ENCODE data around the gene NUAK2.

The NUAK2 gene

DNA sequence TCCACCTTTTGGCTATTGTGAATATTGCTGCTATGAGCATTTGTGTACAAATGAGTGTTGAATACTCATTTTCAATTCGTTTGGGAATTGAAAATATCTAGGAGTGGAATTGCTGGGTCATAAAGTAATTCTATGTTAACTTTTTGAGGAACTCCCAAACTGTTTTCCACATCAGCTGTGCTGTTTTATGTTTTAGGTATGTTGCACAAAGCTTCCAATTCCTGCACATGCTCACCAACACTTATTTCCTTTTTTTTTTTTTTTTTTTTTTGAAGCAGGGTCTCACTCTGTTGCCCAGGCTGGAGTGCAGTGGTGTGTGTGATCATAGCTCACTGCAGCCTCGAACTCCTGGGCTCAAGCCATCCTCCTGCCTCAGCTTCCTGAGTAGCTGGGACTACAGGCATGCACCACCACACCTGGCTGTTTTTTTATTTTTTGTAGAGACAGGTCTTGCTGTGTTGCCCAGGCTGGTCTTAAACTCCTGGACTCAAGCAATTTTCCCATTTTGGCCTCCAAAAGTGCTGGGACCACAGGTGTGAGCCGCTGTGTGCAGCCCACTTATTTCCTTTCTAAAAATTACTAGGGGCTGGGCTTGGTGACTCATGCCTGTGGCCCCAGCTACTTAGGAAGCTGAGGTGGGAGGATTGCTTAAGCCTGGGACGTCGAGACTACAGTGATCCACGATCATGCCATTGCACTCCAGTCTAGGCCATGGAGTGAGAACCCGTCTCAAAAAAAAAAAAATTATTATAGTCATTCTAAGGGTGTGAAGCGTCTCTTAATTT lies 60.4 kb downstream of the NUAK2 start:
- ATAC-seq (replicated peaks) (peak in 1 of 2 donors; percentile 27), DNase-seq (no peak)
- no peak overlapping the region for H3K4me3 Mint-ChIP-seq
- no peaks in the 10 kb centered on the region for H3K9me3 Mint-ChIP-seq
- H3K4me1 Mint-ChIP-seq, result peaks cover 12 to 17% of the 10 kb centered on the region in 2 donors
- peaks cover 5 to 29% of the 10 kb centered on the region in 2 donors for H3K27me3 Mint-ChIP-seq
- H3K27ac Mint-ChIP-seq, result no peak overlapping the region
- no peaks in the 10 kb centered on the region for H3K36me3 Mint-ChIP-seq

GRCh38 chr1:205259998-205260397 lies 61.5 kb downstream of the NUAK2 start:
- H3K4me3 Mint-ChIP-seq, result no peak overlapping the region
- peaks cover 14 to 20% of the 10 kb centered on the region in 2 donors for H3K4me1 Mint-ChIP-seq
- no peaks in the 10 kb centered on the region for H3K36me3 Mint-ChIP-seq
- H3K27ac Mint-ChIP-seq, result no peak overlapping the region
- no peak for DNase-seq
- ATAC-seq (replicated peaks), result no peak
- peaks cover 5 to 29% of the 10 kb centered on the region in 2 donors for H3K27me3 Mint-ChIP-seq
- no peaks in the 10 kb centered on the region for H3K9me3 Mint-ChIP-seq

GRCh38 chr1:205259324-205259832 lies 62.2 kb downstream of the NUAK2 start:
- Mint-ChIP-seq H3K36me3 (no peaks in the 10 kb centered on the region), H3K9me3 (no peaks in the 10 kb centered on the region), H3K4me3 (no peak overlapping the region), H3K27me3 (peaks cover 5 to 33% of the 10 kb centered on the region in 2 donors), H3K4me1 (peaks cover 14 to 24% of the 10 kb centered on the region in 2 donors), H3K27ac (no peak overlapping the region)
- no peak for DNase-seq
- no peak for ATAC-seq (replicated peaks)

DNA sequence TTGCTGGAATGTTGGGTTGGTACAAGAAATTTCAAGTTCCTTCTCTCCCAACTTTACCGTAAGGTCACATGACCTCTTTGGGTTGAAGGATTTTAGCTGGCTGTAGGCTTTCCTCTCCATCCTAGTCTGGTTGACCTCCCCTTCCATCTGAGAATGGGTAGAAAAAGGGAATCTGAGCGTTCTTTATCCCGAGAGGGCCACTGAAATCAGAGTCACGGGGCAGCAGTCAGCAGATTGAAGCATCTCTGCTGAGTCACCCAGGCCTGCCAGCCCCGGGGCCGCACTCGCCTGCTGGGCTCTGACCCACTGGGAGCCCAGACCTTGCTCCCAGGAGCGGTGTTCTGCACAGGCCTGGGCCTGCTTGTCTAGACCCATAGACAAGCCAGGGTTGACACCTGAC lies 62.8 kb downstream of the NUAK2 start:
- Mint-ChIP-seq H3K4me3 (no peak overlapping the region), H3K27me3 (peaks cover 5 to 37% of the 10 kb centered on the region in 2 donors), H3K27ac (no peak overlapping the region), H3K36me3 (no peaks in the 10 kb centered on the region), H3K4me1 (peaks cover 14 to 26% of the 10 kb centered on the region in 2 donors), H3K9me3 (no peaks in the 10 kb centered on the region)
- no peak for ATAC-seq (replicated peaks)
- no peak for DNase-seq

- Mint-ChIP-seq H3K27me3 (peaks cover 5 to 34% of the 10 kb centered on the region in 2 donors), H3K36me3 (no peaks in the 10 kb centered on the region), H3K27ac (no peak overlapping the region), H3K4me1 (peaks cover 14 to 26% of the 10 kb centered on the region in 2 donors), H3K9me3 (no peaks in the 10 kb centered on the region), H3K4me3 (no peak overlapping the region)
- ATAC-seq (replicated peaks) (no peak), DNase-seq (no peak)
Measured at GRCh38 chr1:205258261-205258691, 63.3 kb downstream of the NUAK2 start.

GRCh38 chr1:205257735-205258134 lies 63.8 kb downstream of the NUAK2 start:
- Mint-ChIP-seq H3K36me3 (no peaks in the 10 kb centered on the region), H3K27ac (peak overlapping the region; percentile 53), H3K4me1 (peaks cover 14 to 23% of the 10 kb centered on the region in 2 donors), H3K9me3 (no peaks in the 10 kb centered on the region), H3K4me3 (no peak overlapping the region), H3K27me3 (peaks cover 5 to 29% of the 10 kb centered on the region in 2 donors)
- no peak for ATAC-seq (replicated peaks)
- no peak for DNase-seq

DNA sequence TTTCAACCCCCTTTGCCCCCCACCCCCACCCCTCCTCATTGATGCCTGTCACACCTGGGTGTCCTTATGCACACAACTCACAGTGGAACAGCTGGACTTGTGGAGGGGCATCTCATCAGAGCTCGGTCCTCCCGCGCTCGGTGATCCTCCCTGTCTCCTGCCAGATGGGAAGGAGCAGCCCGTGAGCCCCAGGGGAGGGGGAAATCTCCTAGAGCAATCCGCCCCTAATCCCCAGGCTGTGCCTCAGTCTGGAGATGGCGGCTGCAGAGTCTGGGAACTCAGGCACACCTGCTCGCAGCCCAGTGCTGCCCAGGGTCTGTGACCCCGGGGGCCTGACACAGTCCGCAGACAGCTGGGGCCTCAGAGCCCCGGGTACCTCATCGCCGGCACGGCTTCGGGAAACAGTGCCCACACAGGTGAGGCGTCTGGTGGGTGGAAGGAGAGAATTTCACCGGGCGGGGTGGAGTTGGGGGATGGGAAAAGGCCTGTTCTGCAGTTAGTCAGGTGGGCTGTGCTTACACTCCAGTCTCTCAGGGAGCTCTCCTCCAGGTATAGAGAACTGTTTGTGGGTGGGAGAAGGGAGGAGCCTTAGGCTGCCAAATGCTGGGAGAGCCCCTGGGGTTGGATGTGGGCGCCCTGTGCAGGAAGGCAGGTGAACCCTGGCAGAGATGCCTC lies 64.5 kb downstream of the NUAK2 start:
- Mint-ChIP-seq H3K27me3 (peaks cover 5 to 23% of the 10 kb centered on the region in 2 donors), H3K9me3 (no peaks in the 10 kb centered on the region), H3K36me3 (no peaks in the 10 kb centered on the region), H3K4me3 (no peak overlapping the region), H3K4me1 (peaks cover 14 to 22% of the 10 kb centered on the region in 2 donors), H3K27ac (no peak overlapping the region)
- no peak for DNase-seq
- no peak for ATAC-seq (replicated peaks)

DNA sequence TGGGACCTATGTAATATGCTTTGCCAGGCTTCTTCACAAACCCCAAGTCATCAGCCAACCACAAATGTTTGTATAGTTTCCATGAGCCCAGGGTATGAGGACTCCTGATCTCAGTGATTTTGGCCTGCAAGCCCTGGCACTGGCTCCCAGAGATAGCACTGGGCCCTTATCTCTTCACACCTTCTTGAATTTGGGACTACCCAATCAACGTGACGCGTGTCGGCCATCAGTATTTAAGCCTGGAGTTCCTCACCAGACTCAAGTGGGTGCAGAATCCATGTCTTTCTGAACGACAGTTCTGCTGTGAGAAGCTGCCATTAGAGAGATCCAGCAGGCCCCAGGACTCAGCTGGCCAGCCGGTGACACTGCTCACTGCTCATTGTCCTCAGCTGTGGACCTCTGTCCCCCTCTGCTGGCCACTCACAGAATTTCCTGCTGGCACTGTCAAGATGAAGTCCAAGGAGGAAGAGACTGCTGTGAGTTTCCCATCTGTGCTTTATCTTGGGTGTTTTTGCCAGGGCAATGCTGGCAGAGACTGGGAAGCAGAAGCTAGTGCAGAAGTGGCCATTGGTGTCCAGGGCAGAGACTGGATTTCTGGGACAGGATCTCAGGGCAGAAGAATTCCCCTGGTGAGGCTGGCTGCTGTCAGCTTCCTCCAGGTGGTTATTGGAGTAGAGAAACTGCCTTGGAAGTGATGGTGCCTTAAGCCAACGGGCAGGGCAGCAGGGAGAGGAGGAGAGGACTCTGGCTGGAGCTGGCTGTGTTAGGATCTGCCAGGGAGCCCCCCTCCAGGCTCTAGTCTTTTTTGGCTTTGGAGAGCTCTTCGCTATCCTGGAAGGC lies 65.4 kb downstream of the NUAK2 start:
- ATAC-seq (replicated peaks) (peak; percentile 97 to 98), DNase-seq (peak; percentile 78)
- Mint-ChIP-seq H3K27me3 (peaks cover 0 to 17% of the 10 kb centered on the region in 2 donors), H3K27ac (no peak overlapping the region), H3K9me3 (no peaks in the 10 kb centered on the region), H3K4me1 (peaks cover 9 to 23% of the 10 kb centered on the region in 2 donors), H3K36me3 (no peaks in the 10 kb centered on the region), H3K4me3 (no peak overlapping the region)
